Activated CD4-positive, alpha-beta T cell treated with anti-CD3 and anti-CD28 coated beads, Interleukin-10, Interleukin-2, amounts not matched to agents 100 ng/mL and 50 ng/mL, durations not matched to agents 16 hours and 8 hours (primary cell): ENCODE data around the gene CLBA1.

ENCODE experiments used
- DNase-seq: peaks from one replicate; pipeline ENCODE4 v3.0.0-alpha.2; 2020

Gene CLBA1

DNA sequence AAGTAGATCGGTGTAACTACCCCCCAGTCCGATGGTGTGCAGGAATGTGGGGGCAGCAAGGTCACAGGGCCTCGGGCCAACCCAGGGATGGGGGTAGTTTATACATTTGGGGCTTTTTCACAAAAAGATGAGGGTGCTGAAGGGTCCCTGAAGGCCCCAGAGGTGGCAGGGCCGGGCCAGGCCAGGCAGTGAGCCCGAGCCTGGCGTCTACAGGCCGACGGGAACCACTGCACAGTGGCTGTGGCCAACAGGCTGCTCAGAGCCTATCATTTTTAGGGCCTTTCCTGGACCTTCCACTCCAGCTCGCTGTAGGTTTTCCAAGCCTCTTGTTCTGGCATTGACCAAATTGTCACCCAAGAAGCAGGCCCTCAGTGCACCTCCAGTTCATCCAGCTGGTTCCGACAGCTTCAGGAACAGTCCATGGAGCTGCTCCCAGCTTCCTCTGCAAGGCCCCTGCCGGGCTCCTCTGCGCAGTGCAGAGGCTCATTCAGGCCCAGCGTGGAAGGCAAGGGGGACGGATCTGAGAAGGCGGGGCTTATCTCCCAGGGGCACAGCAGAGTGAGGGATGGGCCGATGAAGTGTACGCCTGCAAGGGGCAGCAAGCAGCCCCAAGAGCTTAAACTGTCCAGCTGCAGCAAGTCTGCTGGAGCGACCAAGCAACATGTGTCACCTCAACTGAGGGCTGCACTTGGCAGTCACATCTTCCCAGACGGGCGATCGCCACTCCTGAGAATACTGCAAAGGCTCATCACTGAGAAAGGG is 21.4 kb downstream of the CLBA1 start:
- no peak for DNase-seq

GRCh38 chr14:105007593-105008264 is 22.1 kb downstream of the CLBA1 start:
- DNase-seq: no peak

DNA sequence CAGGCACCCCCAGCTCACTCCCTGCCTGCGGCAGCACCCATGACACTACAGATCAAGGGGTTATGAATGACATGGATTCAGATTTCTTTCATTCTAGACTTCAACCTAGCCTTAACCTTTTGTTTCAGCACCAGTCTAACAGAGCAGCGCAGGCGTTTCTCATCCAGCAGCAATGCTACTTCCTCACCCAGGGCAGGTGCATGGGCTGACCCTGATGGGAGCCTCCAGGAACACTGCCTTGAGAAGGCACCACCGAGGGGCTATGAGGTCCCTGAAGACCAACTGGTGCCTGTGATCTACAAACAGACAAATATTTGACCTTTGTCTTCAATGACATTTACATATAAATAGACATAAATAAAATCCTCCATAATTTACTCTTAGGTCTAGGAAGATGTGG is 24.5 kb downstream of the CLBA1 start:
- no peak for DNase-seq

DNA sequence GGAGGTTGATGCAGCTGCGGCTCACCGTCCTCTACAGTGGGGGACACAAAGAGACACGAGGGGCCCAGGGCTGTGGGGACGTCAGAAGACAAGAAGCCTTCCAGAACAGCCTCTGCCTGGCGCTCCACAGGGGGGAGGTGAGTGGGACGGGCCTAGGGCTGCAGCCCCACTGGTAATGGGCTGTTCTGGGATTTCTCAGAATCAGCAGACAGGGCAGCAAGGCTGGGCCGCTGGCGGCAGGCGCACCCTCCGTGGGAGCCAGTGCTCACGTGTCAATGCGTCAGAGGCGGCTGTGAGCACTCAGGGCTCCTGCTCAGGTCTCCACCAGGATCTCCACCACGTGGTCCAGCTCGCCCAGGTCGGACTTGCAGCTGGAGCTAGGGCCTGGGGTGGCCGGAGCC is 25.3 kb downstream of the CLBA1 start:
- DNase-seq: no peak

DNA sequence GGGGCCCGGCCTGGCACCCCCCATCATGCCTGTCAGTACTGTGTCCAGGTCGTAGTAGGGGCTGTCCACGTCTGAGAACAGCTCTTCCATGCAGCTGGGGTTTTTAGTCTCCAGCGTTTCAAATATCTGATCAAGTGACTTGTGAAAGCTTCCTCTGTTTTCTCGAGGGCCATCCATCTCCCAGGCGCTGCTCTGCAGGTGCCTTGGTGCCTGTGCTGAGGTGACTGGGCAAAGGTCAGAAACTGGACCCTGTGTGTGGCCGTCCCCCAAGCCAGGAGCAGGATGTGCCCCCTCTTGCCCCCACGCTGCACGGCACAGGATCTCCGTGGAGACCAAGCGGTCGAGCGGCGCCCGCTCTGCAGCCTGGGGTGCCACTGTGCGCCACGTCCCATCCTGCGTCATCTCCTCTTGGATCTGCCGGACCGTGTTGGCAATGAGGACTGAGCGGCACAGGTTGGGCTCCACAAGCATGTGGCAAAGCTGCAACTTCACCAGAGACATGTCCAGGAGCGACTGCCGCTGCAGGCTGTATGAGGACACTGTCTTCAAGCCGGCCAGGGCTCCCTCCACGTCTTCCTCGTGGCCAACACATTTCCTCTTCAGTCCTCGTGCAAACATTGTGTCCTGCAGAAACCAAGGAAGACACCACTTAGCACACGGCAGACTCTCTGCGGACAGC is 25.9 kb downstream of the CLBA1 start:
- no peak for DNase-seq

DNA sequence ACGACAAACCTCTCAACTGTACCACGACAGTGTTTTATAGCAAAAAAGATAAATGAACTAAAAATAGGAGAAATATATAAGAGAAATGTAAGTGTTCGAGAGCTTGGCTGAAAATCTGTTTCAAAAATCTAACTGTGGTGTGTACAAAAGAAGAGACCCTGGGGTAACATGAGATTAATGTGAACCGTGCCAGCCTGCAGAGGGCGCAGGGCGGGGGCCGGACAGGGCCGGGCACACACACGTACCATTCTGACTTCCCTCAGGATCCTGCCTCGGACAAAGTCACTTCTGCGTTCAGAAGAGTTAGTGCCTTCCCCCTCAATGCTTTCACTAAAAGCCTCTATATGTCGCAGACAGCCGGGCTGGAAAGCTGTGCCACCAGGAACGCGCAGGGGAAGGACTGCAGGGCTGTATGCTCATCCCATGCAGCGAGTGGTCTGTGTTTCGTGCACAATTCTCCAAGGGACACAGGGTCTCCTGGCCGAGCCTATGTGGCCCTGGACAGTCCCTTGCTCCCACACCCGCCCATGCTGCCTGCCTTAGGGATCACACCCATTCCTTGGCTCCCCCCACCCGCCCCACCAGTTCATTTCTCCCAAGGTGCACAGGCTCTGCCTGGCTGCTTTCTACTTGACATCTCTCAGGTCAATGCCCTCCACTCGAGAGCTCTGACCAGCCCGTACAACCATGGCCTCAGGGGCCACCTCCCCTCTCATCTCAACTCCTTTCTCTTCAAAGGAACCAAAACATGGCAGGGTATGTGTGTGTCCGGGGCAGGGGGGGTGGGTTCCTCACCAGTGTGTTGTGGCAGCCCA is 26.8 kb downstream of the CLBA1 start:
- DNase-seq: no peak

GRCh38 chr14:105013150-105013785 is 27.7 kb downstream of the CLBA1 start:
- DNase-seq: no peak

DNA sequence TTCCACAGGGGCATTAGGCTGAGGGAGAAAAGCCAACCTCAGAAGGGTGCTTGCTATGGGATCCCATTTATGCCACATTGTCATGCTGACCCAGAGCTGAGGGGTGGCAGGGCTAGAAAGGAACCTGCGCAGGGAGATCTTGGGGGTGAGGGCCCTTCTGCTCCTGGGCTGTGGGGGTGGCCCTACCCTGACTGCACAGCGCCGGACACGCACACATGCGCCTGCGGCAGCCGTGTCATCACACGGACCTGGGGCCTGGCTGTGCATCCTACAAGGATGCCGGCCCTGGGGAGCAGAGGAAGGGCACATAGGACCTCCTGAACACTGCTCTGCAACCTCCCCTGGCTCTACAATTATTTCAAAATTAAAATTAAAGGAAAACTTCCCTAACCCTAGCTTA is 28.4 kb downstream of the CLBA1 start:
- DNase-seq: no peak

DNA sequence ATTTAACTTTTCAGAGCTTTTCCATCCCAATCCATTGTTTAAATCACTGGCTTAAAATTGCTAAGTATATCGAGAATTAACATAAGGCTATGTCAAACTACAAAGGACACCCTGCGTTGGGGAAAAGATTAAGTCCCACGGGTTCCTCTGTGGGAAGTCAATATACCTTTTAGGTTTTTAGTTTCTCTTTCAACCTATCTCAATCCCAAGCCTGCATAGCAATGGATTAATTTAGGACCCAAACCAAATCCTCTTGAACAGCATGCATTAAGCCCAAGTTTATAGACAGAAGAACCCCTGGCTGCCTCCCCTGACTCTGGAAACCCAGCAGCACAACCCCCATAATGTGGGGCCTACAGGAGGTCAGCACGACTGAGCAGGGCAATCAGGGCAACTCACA is 29.0 kb downstream of the CLBA1 start:
- no peak for DNase-seq

DNA sequence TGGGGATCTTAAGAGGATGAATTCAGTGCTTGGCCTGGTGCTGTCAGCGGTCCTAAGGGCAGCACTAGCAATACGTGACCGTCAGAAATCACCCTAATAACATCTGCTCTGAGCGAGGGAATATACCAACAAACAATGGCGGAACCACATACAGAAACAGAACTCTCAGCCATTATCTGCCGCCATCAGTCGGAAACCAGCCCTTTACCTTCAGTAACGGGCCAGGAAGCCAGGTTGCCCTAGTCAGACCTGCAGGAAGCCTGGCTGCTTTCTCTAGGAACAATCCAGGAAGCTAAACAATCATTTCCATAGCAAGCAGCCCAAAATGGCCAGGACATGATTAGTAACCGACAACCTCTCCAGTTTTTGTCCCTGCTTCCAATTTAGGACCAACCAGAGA is 29.7 kb downstream of the CLBA1 start:
- peak; percentile 25 for DNase-seq

DNA sequence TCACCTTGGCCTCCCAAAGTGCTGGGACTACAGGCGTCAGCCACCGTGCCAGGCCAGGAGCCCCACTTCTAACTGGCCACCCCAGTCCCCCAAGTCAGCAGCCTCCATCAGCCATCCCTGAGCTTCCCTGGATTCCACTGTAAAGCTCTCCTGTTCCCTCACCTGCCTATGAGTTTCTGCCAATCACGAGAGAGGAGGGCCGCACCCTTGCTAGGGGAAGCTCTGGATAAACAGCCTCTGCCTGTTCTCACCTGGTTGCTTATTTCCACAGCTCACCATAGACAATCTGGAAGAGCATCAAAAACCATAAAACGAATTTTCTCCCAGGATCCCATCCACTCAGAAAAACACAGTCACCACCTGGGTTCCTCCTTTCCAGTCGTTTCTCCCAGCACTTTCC is 30.3 kb downstream of the CLBA1 start:
- no peak for DNase-seq

DNA sequence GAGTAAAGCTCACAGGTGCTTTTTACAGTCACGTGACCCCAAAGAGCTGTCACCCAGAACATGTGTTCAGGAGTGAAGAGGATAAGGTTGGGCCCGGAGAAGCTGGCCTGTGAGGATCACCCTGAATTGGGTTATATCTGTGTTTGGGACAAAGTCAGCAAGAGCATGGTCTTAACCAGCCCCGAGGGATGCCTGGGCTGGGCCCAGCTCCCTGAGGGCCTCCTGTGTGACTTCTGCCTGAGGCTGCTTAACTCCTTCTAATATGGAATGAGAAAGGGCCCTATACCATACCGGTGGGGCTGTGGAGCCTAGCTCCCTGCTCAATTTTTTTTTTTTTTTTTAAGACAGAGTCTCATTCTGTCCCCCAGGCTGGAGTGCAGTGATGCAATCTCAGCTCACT is 32.8 kb downstream of the CLBA1 start:
- DNase-seq: no peak

- peak; percentile 60 for DNase-seq
Measured at GRCh38 chr14:105019861-105020814, 34.5 kb downstream of the CLBA1 start.

- peak; percentile 98 for DNase-seq
Measured at GRCh38 chr14:105020815-105021655, 35.4 kb downstream of the CLBA1 start, which contains the start of gene CDCA4. Gene CDCA4 (minus strand): TSS chr14:105021083. CDS start chr14:105011929, 9,154 bp downstream.

GRCh38 chr14:105021656-105022275 is 36.2 kb downstream of the CLBA1 start:
- peak; percentile 47 for DNase-seq

- no peak for DNase-seq
Measured at GRCh38 chr14:105022276-105022670, 36.7 kb downstream of the CLBA1 start.

- no peak for DNase-seq
Measured at GRCh38 chr14:105023144-105023543, 37.6 kb downstream of the CLBA1 start.

GRCh38 chr14:105023791-105024480 is 38.3 kb downstream of the CLBA1 start:
- no peak for DNase-seq

DNA sequence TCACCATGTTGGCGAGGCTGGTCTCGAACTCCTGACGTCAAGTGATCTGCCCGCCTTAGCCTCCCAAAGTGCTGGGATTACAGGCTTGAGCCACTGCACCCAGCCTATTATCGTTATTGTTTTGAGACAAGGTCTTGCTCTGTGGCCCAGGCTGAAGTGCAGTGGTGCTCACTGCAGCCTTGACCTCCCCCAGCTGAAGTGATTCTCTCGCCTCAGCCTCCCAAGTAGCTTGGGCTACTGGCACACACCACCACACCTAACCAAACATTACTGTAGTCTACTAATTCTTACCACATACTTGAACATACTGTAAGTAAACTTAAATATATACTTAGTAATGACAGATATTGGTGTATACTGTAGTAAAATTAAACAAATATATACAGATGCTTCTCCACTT is 39.8 kb downstream of the CLBA1 start:
- DNase-seq: no peak
